MCF 10A (cell line): Measurements from ENCODE around the gene ZPBP. TPM values are rescaled to one million over a fixed set of nuclear protein-coding genes. Genes with fewer than 3 reads are reported as not detected.

ENCODE experiments used
- BruUV-seq: library from RNA; stranded (reverse); fragments of 400-500 nt; replicated peaks from 2 replicates; lab custom pipeline; 2021; lab: Mats Ljungman, UMichigan
- CTCF ChIA-PET: fragments of 300-600 bp; sonication (Branson Sonifier 250); formaldehyde crosslinking; extraction: SDS; loops from one replicate; lab custom pipeline; 2021; ENCODE audit warnings: antibody characterized with exemption, inconsistent platforms; lab: Yijun Ruan, JAX
- POLR2A ChIA-PET: fragments of 300-600, 350-650 bp; sonication (Branson Sonifier 250); formaldehyde crosslinking; extraction: SDS; loops from one replicate; lab custom pipeline; 2020; ENCODE audit warnings: antibody characterized with exemption, inconsistent platforms; lab: Yijun Ruan, JAX
- DNase-seq: peaks from one replicate; pipeline ENCODE4 v3.0.0-alpha.2; 2018; ENCODE audit not compliant: unreplicated experiment
- H3K27ac Mint-ChIP-seq: one replicate; pipeline ENCODE4 v1.8.0; 2022; ENCODE audit warnings: mild to moderate bottlenecking, low read depth, mixed read lengths; ENCODE audit not compliant: unreplicated experiment
- H3K27me3 Mint-ChIP-seq: one replicate; pipeline ENCODE4 v1.8.0; 2022; ENCODE audit warnings: mixed read lengths; ENCODE audit not compliant: insufficient read depth, unreplicated experiment
- H3K36me3 Mint-ChIP-seq: one replicate; pipeline ENCODE4 v1.8.0; 2022; ENCODE audit warnings: mild to moderate bottlenecking, moderate library complexity, mixed read lengths; ENCODE audit not compliant: insufficient read depth, unreplicated experiment
- H3K4me1 Mint-ChIP-seq: one replicate; pipeline ENCODE4 v1.8.0; 2022; ENCODE audit warnings: mixed read lengths; ENCODE audit not compliant: insufficient read depth, unreplicated experiment
- H3K4me3 Mint-ChIP-seq: one replicate; pipeline ENCODE4 v1.8.0; 2022; ENCODE audit warnings: mild to moderate bottlenecking, moderate library complexity, mixed read lengths; ENCODE audit not compliant: unreplicated experiment
- H3K9me3 Mint-ChIP-seq: one replicate; pipeline ENCODE4 v1.8.0; 2022; ENCODE audit warnings: mixed read lengths; ENCODE audit not compliant: unreplicated experiment
- CTCF ChIP-seq: fragments of 200-600 bp; IDR thresholded peaks from one replicate; pipeline ENCODE4 v1.8.0; 2022; ENCODE audit warnings: antibody characterized with exemption, mild to moderate bottlenecking; ENCODE audit not compliant: unreplicated experiment
- intact Hi-C: fragments of 100-400 bp; cut with micrococcal nuclease; formaldehyde crosslinking; loops from 2 replicates; pipeline ENCODE4 v1.14.1; 2022
- total RNA-seq: library from RNA; stranded (reverse); gene quantifications from 2 replicates; pipeline ENCODE4 v1.2.3, GENCODE V29; 2022

ZPBP gene
- total RNA-seq, 1 experiment from 2014 or later, result not detected

- Mint-ChIP-seq H3K4me3 (no peak overlapping the region), H3K4me1 (no peaks in the 10 kb centered on the region), H3K36me3 (no peaks in the 10 kb centered on the region), H3K27me3 (peaks cover 85% of the 10 kb centered on the region), H3K9me3 (no peaks in the 10 kb centered on the region), H3K27ac (no peak overlapping the region)
- POLR2A ChIA-PET, result no interaction called here
- CTCF ChIA-PET, result interaction anchor here (0.7 kb wide), 1 partner anchor 263 kb away, joined by 3 read pairs; no protein-coding TSS in a partner anchor
- intact Hi-C loops, result no loop called here
- no TSS peak for BruUV-seq
- no peak for DNase-seq
- no peak for TF ChIP-seq CTCF
Observed at GRCh38 chr7:50022451-50022850, 70.6 kb downstream of the ZPBP start.

DNA sequence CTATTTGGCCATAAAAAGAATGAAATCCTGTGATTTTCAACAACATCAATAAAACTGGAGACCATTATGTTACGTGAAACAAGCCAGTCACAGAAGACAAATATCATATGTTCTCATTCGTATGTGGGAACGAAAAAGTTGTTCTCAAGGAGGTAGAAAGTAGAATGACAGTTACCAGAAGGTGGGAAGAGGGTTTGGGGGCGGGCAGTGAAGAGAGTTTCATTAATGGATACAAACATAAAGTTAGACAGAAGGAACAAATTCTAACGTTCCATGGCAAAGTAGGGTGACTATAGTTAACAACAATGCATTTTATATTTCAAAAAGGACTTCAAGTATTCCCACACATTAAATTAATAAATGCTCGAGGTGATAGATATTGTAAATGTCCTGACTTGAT, 97.4 kb downstream of the ZPBP start:
- Mint-ChIP-seq H3K27me3 (peaks cover 24% of the 10 kb centered on the region), H3K4me3 (no peak overlapping the region), H3K27ac (no peak overlapping the region), H3K36me3 (no peaks in the 10 kb centered on the region), H3K9me3 (no peaks in the 10 kb centered on the region), H3K4me1 (no peaks in the 10 kb centered on the region)
- BruUV-seq, result no TSS peak
- DNase-seq, result no peak
- CTCF ChIA-PET, result no interaction called here
- intact Hi-C loops, result no loop called here
- POLR2A ChIA-PET, result no interaction called here
- no peak for TF ChIP-seq CTCF

GRCh38 chr7:49986191-49986590, 106.9 kb downstream of the ZPBP start:
- Mint-ChIP-seq H3K4me1 (no peaks in the 10 kb centered on the region), H3K36me3 (no peaks in the 10 kb centered on the region), H3K27me3 (peaks cover 8% of the 10 kb centered on the region), H3K27ac (no peak overlapping the region), H3K9me3 (no peaks in the 10 kb centered on the region), H3K4me3 (no peak overlapping the region)
- DNase-seq, result no peak
- no peak for TF ChIP-seq CTCF
- CTCF ChIA-PET, result no interaction called here
- BruUV-seq, result no TSS peak
- POLR2A ChIA-PET, result no interaction called here
- intact Hi-C loops, result no loop called here

- CTCF ChIA-PET, result no interaction called here
- no TSS peak for BruUV-seq
- H3K9me3 Mint-ChIP-seq, result no peaks in the 10 kb centered on the region
- peaks cover 27% of the 10 kb centered on the region for H3K27me3 Mint-ChIP-seq
- H3K4me1 Mint-ChIP-seq, result no peaks in the 10 kb centered on the region
- intact Hi-C loops, result no loop called here
- TF ChIP-seq CTCF, result no peak
- POLR2A ChIA-PET, result no interaction called here
- no peak overlapping the region for H3K4me3 Mint-ChIP-seq
- H3K27ac Mint-ChIP-seq, result no peak overlapping the region
- DNase-seq, result no peak
- H3K36me3 Mint-ChIP-seq, result no peaks in the 10 kb centered on the region
Observed at GRCh38 chr7:49980465-49980864, 112.6 kb downstream of the ZPBP start.
